Nephron (organoid): Measurements from ENCODE around the gene CRTC3.

Experiments used
- H3K27ac Mint-ChIP-seq, 3 experiments: 2 replicates each; pipeline ENCODE4 v1.8.0; 2020; ENCODE audit warnings: mixed read lengths in 3 of 3, mild to moderate bottlenecking in 2 of 3, moderate library complexity in 1 of 3
- H3K27me3 Mint-ChIP-seq: 2 replicates; pipeline ENCODE4 v1.8.0; 2021; ENCODE audit warnings: low read depth, mild to moderate bottlenecking, moderate library complexity, mixed read lengths
- H3K36me3 Mint-ChIP-seq: 2 replicates; pipeline ENCODE4 v1.8.0; 2020; ENCODE audit warnings: low read depth, mixed read lengths
- H3K4me1 Mint-ChIP-seq: 2 replicates; pipeline ENCODE4 v1.8.0; 2020; ENCODE audit warnings: mixed read lengths
- H3K4me3 Mint-ChIP-seq, 3 experiments: 2 replicates each; pipeline ENCODE4 v1.8.0; 2020; ENCODE audit warnings: mild to moderate bottlenecking in 3 of 3, mixed read lengths in 3 of 3, moderate library complexity in 2 of 3
- H3K9me3 Mint-ChIP-seq: 2 replicates; pipeline ENCODE4 v1.8.0; 2020; ENCODE audit warnings: mixed read lengths
- CTCF ChIP-seq, 3 experiments: fragments of 200-600 bp; sonication (generic); IDR thresholded peaks; one replicate each; pipeline ENCODE4 v1.5.0; 2021; ENCODE audit warnings: antibody characterized with exemption in 3 of 3; ENCODE audit not compliant: unreplicated experiment in 3 of 3

Gene CRTC3

GRCh38 chr15:90487186-90487585 lies 42.5 kb upstream of the CRTC3 start:
- Mint-ChIP-seq H3K4me1 (no peaks in the 10 kb centered on the region), H3K27me3 (no peaks in the 10 kb centered on the region), H3K27ac (no peak overlapping the region), H3K4me3 (no peak overlapping the region), H3K9me3 (no peaks in the 10 kb centered on the region), H3K36me3 (peaks cover 52% of the 10 kb centered on the region)
- TF ChIP-seq CTCF (IDR thresholded peaks at IDR 0.05; ENCODE audit: unreplicated experiment in 3 of 3), result no peak

- no peaks in the 10 kb centered on the region for H3K9me3 Mint-ChIP-seq
- peaks cover 68% of the 10 kb centered on the region for H3K36me3 Mint-ChIP-seq
- no peaks in the 10 kb centered on the region for H3K4me1 Mint-ChIP-seq
- no peak overlapping the region for H3K4me3 Mint-ChIP-seq
- no peak overlapping the region for H3K27ac Mint-ChIP-seq
- no peaks in the 10 kb centered on the region for H3K27me3 Mint-ChIP-seq
- no peak for TF ChIP-seq CTCF (IDR thresholded peaks at IDR 0.05; ENCODE audit: unreplicated experiment in 3 of 3)
Measured at GRCh38 chr15:90489514-90489913, 40.2 kb upstream of the CRTC3 start.

GRCh38 chr15:90489944-90490343 lies 39.8 kb upstream of the CRTC3 start:
- TF ChIP-seq CTCF (IDR thresholded peaks at IDR 0.05; ENCODE audit: unreplicated experiment in 3 of 3), result no peak
- Mint-ChIP-seq H3K27ac (no peak overlapping the region), H3K4me3 (no peak overlapping the region), H3K36me3 (peaks cover 71% of the 10 kb centered on the region), H3K9me3 (no peaks in the 10 kb centered on the region), H3K4me1 (no peaks in the 10 kb centered on the region), H3K27me3 (no peaks in the 10 kb centered on the region)

GRCh38 chr15:90493647-90494046 lies 36.1 kb upstream of the CRTC3 start:
- Mint-ChIP-seq H3K27ac (no peak overlapping the region), H3K4me3 (no peak overlapping the region), H3K9me3 (no peaks in the 10 kb centered on the region), H3K27me3 (no peaks in the 10 kb centered on the region), H3K36me3 (peaks cover 72% of the 10 kb centered on the region), H3K4me1 (no peaks in the 10 kb centered on the region)
- no peak for TF ChIP-seq CTCF (IDR thresholded peaks at IDR 0.05; ENCODE audit: unreplicated experiment in 3 of 3)

- Mint-ChIP-seq H3K4me3 (no peak overlapping the region), H3K27me3 (no peaks in the 10 kb centered on the region), H3K4me1 (no peaks in the 10 kb centered on the region), H3K9me3 (no peaks in the 10 kb centered on the region), H3K36me3 (peaks cover 80% of the 10 kb centered on the region), H3K27ac (no peak overlapping the region)
- TF ChIP-seq CTCF (IDR thresholded peaks at IDR 0.05; ENCODE audit: unreplicated experiment in 3 of 3), result no peak
Measured at GRCh38 chr15:90495067-90495466, 34.7 kb upstream of the CRTC3 start.

- Mint-ChIP-seq H3K4me3 (no peak overlapping the region), H3K36me3 (peaks cover 71% of the 10 kb centered on the region), H3K27me3 (no peaks in the 10 kb centered on the region), H3K9me3 (no peaks in the 10 kb centered on the region), H3K27ac (no peak overlapping the region), H3K4me1 (no peaks in the 10 kb centered on the region)
- TF ChIP-seq CTCF (IDR thresholded peaks at IDR 0.05; ENCODE audit: unreplicated experiment in 3 of 3), result no peak
Measured at GRCh38 chr15:90496791-90497190, 32.9 kb upstream of the CRTC3 start.
